T follicular helper cell (primary cell): ENCODE measurements around the gene ANO5.

Experiments used
- DNase-seq: peaks from one replicate; pipeline ENCODE4 v3.0.0-alpha.2; 2020; ENCODE audit warnings: low read depth

ANO5 gene

DNA sequence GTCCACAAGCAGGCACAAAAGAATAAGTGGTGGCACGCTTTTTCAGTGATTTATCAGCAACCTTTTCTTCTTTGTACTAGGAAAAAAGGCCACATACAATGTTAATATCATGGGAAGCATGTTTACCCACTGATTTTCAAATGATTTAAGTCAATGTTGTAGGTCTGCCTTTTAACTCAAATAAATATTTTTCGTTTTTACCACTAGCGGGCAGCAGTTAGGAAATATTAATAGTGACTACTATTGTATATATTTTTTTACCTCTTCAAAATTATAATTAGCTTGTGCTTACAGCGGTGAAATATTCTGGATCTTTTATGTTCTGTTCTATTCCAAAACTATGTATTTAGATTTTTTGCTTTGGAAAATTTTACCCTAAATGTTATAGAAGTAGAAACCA, 138.9 kb downstream of the ANO5 start:
- DNase-seq, result no peak
